Ishikawa (cell line): ENCODE results near the gene ABCB8.

Experiments
- CEBPB ChIP-seq: IDR thresholded peaks from 2 replicates; pipeline ENCODE4 v1.6.1; 2012
- CREB1 ChIP-seq: IDR thresholded peaks from 2 replicates; pipeline ENCODE4 v1.6.1; 2012; ENCODE audit warnings: low read depth
- EP300 ChIP-seq: IDR thresholded peaks from 2 replicates; pipeline ENCODE4 v1.6.1; 2012; ENCODE audit warnings: borderline replicate concordance
- FOXM1 ChIP-seq: IDR thresholded peaks from 2 replicates; pipeline ENCODE4 v1.6.1; 2012; ENCODE audit warnings: low read depth, borderline replicate concordance
- MAX ChIP-seq: IDR thresholded peaks from 2 replicates; pipeline ENCODE4 v1.6.1; 2012
- RAD21 ChIP-seq: IDR thresholded peaks from 2 replicates; pipeline ENCODE4 v1.6.1; 2012; ENCODE audit warnings: low read depth
- REST ChIP-seq: IDR thresholded peaks from 2 replicates; pipeline ENCODE4 v1.6.1; 2012; ENCODE audit warnings: low read depth, mild to moderate bottlenecking
- TAF1 ChIP-seq: IDR thresholded peaks from 2 replicates; pipeline ENCODE4 v1.6.1; 2012; ENCODE audit warnings: low read depth, mild to moderate bottlenecking
- TCF12 ChIP-seq: IDR thresholded peaks from 2 replicates; pipeline ENCODE4 v1.6.1; 2012; ENCODE audit warnings: low read depth
- TEAD4 ChIP-seq: IDR thresholded peaks from 2 replicates; pipeline ENCODE4 v1.6.1; 2012
- USF1 ChIP-seq: IDR thresholded peaks from 2 replicates; pipeline ENCODE4 v1.6.1; 2012
- YY1 ChIP-seq: IDR thresholded peaks from 2 replicates; pipeline ENCODE4 v1.6.1; 2012; ENCODE audit warnings: low read depth

- TF ChIP-seq FOXM1, result no peak
- TF ChIP-seq MAX, result no peak
- no peak for TF ChIP-seq TAF1
- no peak for TF ChIP-seq CEBPB
- TF ChIP-seq RAD21, result no peak
- TF ChIP-seq REST, result no peak
- TF ChIP-seq TEAD4, result no peak
- TF ChIP-seq EP300, result no peak
- no peak for TF ChIP-seq TCF12
- TF ChIP-seq USF1, result no peak
- no peak for TF ChIP-seq CREB1
- no peak for TF ChIP-seq YY1
These were observed 17.0 kb downstream of the ABCB8 start for GRCh38 chr7:151045262-151045661.
